HepG2 (cell line): ENCODE measurements around the gene MFNG. TPM values are rescaled to one million over a fixed set of nuclear protein-coding genes. Genes with fewer than 3 reads are reported as not detected.
A peak's percentile ranks its signal among the peaks of the same experiment; 100 is the strongest.

Experiments used
- polyA plus RNA-seq, 8 experiments: library from polyadenylated mRNA; depleted of rRNA in 3 of 8; stranded (reverse) in 7 of 8; unstranded in 1 of 8; fragments of >200 nt; fragmentation: Illumina TruSeq in 4 of 8; extraction: Trizol in 4 of 8; gene quantifications; 2 replicates each; pipeline versions ENCODE4 v1.2.1 to v1.2.3, GENCODE V29; 2011 to 2016; ENCODE audit warnings: low read depth in 4 of 8, missing spikeins in 1 of 8, mixed read lengths in 1 of 8; ENCODE audit not compliant: insufficient read depth in 1 of 8
- total RNA-seq, 5 experiments: library from RNA; depleted of rRNA; stranded (reverse); fragments of >200 nt; fragmentation: Illumina TruSeq; extraction: Trizol; gene quantifications; 2 replicates each; pipeline ENCODE4 v1.2.3, GENCODE V29; 2016; ENCODE audit warnings: low read depth in 1 of 5
- TF ChIP-seq, protein P1 (sequence below): sonication (generic); formaldehyde crosslinking; IDR thresholded peaks from 2 replicates; pipeline ENCODE4 v1.5.1; 2020; ENCODE audit warnings: missing genetic modification reagents, mild to moderate bottlenecking, borderline replicate concordance
- TF ChIP-seq, protein P2 (sequence below): sonication (generic); formaldehyde crosslinking; IDR thresholded peaks from 2 replicates; pipeline ENCODE4 v1.5.1; 2020; ENCODE audit warnings: mild to moderate bottlenecking, missing genetic modification reagents, borderline replicate concordance
- TF ChIP-seq, protein P3 (sequence below): sonication (generic); formaldehyde crosslinking; IDR thresholded peaks from 2 replicates; pipeline ENCODE4 v1.5.1; 2020; ENCODE audit warnings: mild to moderate bottlenecking, missing genetic modification reagents, moderate library complexity

Gene MFNG
- total and polyA plus RNA-seq, 2 of the 13 experiments (the other 11 are each of a cell fraction or from before 2014, with no cell fraction given) = 1.0 to 11.7 TPM

- TF ChIP-seq, protein P1, sequence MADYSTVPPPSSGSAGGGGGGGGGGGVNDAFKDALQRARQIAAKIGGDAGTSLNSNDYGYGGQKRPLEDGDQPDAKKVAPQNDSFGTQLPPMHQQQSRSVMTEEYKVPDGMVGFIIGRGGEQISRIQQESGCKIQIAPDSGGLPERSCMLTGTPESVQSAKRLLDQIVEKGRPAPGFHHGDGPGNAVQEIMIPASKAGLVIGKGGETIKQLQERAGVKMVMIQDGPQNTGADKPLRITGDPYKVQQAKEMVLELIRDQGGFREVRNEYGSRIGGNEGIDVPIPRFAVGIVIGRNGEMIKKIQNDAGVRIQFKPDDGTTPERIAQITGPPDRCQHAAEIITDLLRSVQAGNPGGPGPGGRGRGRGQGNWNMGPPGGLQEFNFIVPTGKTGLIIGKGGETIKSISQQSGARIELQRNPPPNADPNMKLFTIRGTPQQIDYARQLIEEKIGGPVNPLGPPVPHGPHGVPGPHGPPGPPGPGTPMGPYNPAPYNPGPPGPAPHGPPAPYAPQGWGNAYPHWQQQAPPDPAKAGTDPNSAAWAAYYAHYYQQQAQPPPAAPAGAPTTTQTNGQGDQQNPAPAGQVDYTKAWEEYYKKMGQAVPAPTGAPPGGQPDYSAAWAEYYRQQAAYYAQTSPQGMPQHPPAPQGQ (CRISPR knock-in tag) = no peak
- TF ChIP-seq, protein P2, sequence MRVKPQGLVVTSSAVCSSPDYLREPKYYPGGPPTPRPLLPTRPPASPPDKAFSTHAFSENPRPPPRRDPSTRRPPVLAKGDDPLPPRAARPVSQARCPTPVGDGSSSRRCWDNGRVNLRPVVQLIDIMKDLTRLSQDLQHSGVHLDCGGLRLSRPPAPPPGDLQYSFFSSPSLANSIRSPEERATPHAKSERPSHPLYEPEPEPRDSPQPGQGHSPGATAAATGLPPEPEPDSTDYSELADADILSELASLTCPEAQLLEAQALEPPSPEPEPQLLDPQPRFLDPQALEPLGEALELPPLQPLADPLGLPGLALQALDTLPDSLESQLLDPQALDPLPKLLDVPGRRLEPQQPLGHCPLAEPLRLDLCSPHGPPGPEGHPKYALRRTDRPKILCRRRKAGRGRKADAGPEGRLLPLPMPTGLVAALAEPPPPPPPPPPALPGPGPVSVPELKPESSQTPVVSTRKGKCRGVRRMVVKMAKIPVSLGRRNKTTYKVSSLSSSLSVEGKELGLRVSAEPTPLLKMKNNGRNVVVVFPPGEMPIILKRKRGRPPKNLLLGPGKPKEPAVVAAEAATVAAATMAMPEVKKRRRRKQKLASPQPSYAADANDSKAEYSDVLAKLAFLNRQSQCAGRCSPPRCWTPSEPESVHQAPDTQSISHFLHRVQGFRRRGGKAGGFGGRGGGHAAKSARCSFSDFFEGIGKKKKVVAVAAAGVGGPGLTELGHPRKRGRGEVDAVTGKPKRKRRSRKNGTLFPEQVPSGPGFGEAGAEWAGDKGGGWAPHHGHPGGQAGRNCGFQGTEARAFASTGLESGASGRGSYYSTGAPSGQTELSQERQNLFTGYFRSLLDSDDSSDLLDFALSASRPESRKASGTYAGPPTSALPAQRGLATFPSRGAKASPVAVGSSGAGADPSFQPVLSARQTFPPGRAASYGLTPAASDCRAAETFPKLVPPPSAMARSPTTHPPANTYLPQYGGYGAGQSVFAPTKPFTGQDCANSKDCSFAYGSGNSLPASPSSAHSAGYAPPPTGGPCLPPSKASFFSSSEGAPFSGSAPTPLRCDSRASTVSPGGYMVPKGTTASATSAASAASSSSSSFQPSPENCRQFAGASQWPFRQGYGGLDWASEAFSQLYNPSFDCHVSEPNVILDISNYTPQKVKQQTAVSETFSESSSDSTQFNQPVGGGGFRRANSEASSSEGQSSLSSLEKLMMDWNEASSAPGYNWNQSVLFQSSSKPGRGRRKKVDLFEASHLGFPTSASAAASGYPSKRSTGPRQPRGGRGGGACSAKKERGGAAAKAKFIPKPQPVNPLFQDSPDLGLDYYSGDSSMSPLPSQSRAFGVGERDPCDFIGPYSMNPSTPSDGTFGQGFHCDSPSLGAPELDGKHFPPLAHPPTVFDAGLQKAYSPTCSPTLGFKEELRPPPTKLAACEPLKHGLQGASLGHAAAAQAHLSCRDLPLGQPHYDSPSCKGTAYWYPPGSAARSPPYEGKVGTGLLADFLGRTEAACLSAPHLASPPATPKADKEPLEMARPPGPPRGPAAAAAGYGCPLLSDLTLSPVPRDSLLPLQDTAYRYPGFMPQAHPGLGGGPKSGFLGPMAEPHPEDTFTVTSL (CRISPR knock-in tag) = 0 out of 2 replicates have a peak, but pooled peaks have one; percentile 20
- TF ChIP-seq, protein P3, sequence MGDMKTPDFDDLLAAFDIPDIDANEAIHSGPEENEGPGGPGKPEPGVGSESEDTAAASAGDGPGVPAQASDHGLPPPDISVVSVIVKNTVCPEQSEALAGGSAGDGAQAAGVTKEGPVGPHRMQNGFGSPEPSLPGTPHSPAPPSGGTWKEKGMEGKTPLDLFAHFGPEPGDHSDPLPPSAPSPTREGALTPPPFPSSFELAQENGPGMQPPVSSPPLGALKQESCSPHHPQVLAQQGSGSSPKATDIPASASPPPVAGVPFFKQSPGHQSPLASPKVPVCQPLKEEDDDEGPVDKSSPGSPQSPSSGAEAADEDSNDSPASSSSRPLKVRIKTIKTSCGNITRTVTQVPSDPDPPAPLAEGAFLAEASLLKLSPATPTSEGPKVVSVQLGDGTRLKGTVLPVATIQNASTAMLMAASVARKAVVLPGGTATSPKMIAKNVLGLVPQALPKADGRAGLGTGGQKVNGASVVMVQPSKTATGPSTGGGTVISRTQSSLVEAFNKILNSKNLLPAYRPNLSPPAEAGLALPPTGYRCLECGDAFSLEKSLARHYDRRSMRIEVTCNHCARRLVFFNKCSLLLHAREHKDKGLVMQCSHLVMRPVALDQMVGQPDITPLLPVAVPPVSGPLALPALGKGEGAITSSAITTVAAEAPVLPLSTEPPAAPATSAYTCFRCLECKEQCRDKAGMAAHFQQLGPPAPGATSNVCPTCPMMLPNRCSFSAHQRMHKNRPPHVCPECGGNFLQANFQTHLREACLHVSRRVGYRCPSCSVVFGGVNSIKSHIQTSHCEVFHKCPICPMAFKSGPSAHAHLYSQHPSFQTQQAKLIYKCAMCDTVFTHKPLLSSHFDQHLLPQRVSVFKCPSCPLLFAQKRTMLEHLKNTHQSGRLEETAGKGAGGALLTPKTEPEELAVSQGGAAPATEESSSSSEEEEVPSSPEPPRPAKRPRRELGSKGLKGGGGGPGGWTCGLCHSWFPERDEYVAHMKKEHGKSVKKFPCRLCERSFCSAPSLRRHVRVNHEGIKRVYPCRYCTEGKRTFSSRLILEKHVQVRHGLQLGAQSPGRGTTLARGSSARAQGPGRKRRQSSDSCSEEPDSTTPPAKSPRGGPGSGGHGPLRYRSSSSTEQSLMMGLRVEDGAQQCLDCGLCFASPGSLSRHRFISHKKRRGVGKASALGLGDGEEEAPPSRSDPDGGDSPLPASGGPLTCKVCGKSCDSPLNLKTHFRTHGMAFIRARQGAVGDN = peak; percentile 28; the same call in 1 of the 2 replicates
- TF ChIP-seq, all 625 proteins: peak for 10
Measured at GRCh38 chr22:37525073-37525745, 39.0 kb upstream of the MFNG start (continued).
